Liver (tissue), 9 donors: ENCODE data around the gene PRKD1. TPM values are rescaled to one million over a fixed set of nuclear protein-coding genes. Genes with fewer than 3 reads are reported as not detected.

Experiments
- DNase-seq: peaks from one replicate; pipeline ENCODE4 v3.0.0-alpha.2; 2017; ENCODE audit warnings: low spot score
- H3K27ac ChIP-seq, 2 donors: one replicate each; pipeline ENCODE4 v1.7.0; 2013; ENCODE audit warnings: inconsistent platforms in 2 of 2, low read length in 2 of 2, control low read depth in 1 of 2, low read depth in 1 of 2, mild to moderate bottlenecking in 1 of 2
- H3K27me3 ChIP-seq, 4 donors: one replicate each; pipeline versions ENCODE4 v1.6.1 to v1.7.0; 2013; ENCODE audit warnings: low read length in 3 of 4, inconsistent platforms in 1 of 4, mild to moderate bottlenecking in 1 of 4, moderate library complexity in 1 of 4; ENCODE audit not compliant: control insufficient read depth in 4 of 4, insufficient read depth in 4 of 4
- H3K36me3 ChIP-seq, 4 donors: one replicate each; pipeline versions ENCODE4 v1.6.1 to v1.7.0; 2013; ENCODE audit warnings: low read length in 3 of 4, mild to moderate bottlenecking in 3 of 4, low read depth in 1 of 4, moderate library complexity in 1 of 4; ENCODE audit not compliant: control insufficient read depth in 4 of 4, insufficient read depth in 3 of 4
- H3K4me1 ChIP-seq, 4 donors: one replicate each; pipeline versions ENCODE4 v1.6.1 to v1.7.0; 2013; ENCODE audit warnings: low read length in 3 of 4, mild to moderate bottlenecking in 3 of 4, moderate library complexity in 1 of 4; ENCODE audit not compliant: control insufficient read depth in 4 of 4, insufficient read depth in 4 of 4
- H3K4me3 ChIP-seq, 3 donors: one replicate each; pipeline versions ENCODE4 v1.6.1 to v1.7.0; 2013; ENCODE audit warnings: low read length in 3 of 3, control low read depth in 1 of 3, low read depth in 1 of 3, mild to moderate bottlenecking in 1 of 3
- H3K9ac ChIP-seq, 2 donors: one replicate each; pipeline ENCODE4 v1.7.0; 2013; ENCODE audit warnings: low read length in 2 of 2, mild to moderate bottlenecking in 2 of 2, moderate library complexity in 2 of 2, control low read depth in 1 of 2, low read depth in 1 of 2
- H3K9me3 ChIP-seq, 4 donors: one replicate each; pipeline versions ENCODE4 v1.6.1 to v1.7.0; 2013; ENCODE audit warnings: low read length in 3 of 4; ENCODE audit not compliant: control insufficient read depth in 4 of 4
- EGR1 ChIP-seq, 2 donors: IDR thresholded peaks; 2 replicates each; pipeline ENCODE4 v1.6.1; 2016 to 2018; ENCODE audit warnings: antibody characterized with exemption in 2 of 2, low read depth in 2 of 2
- FOXA1 ChIP-seq: IDR thresholded peaks from 2 replicates; pipeline ENCODE4 v1.6.1; 2016; ENCODE audit warnings: antibody characterized with exemption
- FOXA2 ChIP-seq: IDR thresholded peaks from 2 replicates; pipeline ENCODE4 v1.6.1; 2016; ENCODE audit warnings: antibody characterized with exemption
- GABPA ChIP-seq, 2 donors: IDR thresholded peaks in 1 of 2; conservative IDR thresholded peaks in 1 of 2; 2 replicates each; pipeline ENCODE4 v1.6.1; 2016; ENCODE audit warnings: antibody characterized with exemption in 2 of 2, mild to moderate bottlenecking in 1 of 2, moderate library complexity in 1 of 2
- HNF4A ChIP-seq, 2 donors: conservative IDR thresholded peaks; 2 replicates each; pipeline ENCODE4 v1.6.1; 2016; ENCODE audit warnings: antibody characterized with exemption in 2 of 2, mild to moderate bottlenecking in 2 of 2
- HNF4G ChIP-seq: IDR thresholded peaks from 2 replicates; pipeline ENCODE4 v1.6.1; 2016; ENCODE audit warnings: antibody characterized with exemption
- JUND ChIP-seq, 2 donors: IDR thresholded peaks; 2 replicates each; pipeline ENCODE4 v1.6.1; 2016; ENCODE audit warnings: antibody characterized with exemption in 2 of 2
- NR2F2 ChIP-seq: IDR thresholded peaks from 2 replicates; pipeline ENCODE4 v1.6.1; 2016; ENCODE audit warnings: antibody characterized with exemption
- RAD21 ChIP-seq, 2 donors: IDR thresholded peaks; 2 replicates each; pipeline ENCODE4 v1.6.1; 2016; ENCODE audit warnings: antibody characterized with exemption in 2 of 2, mild to moderate bottlenecking in 2 of 2
- RXRA ChIP-seq, 2 donors: IDR thresholded peaks; 2 replicates each; pipeline ENCODE4 v1.6.1; 2017 to 2018; ENCODE audit warnings: antibody characterized with exemption in 2 of 2, mild to moderate bottlenecking in 1 of 2
- SP1 ChIP-seq: IDR thresholded peaks from 2 replicates; pipeline ENCODE4 v1.6.1; 2018; ENCODE audit warnings: antibody characterized with exemption, mild to moderate bottlenecking
- TAF1 ChIP-seq: conservative IDR thresholded peaks from 2 replicates; pipeline ENCODE4 v1.6.1; 2016; ENCODE audit warnings: antibody characterized with exemption, mild to moderate bottlenecking
- YY1 ChIP-seq: IDR thresholded peaks from 2 replicates; pipeline ENCODE4 v1.6.1; 2016; ENCODE audit warnings: antibody characterized with exemption, mild to moderate bottlenecking
- WGBS: extraction: QIAGEN DNeasy Blood & Tissue Kit; methylation state at CpG from one replicate; pipeline ENCODE4 v1.1.7; 2013; 5-methylcytosine and 5-hydroxymethylcytosine counted together
- polyA plus RNA-seq, 2 donors: library from polyadenylated mRNA; stranded (reverse) in 1 of 2; unstranded in 1 of 2; fragments of 200-250 nt in 1 of 2; fragments of >200 nt in 1 of 2; fragmentation: Nextera tagmentation in 1 of 2; extraction: Ambion mirVana in 1 of 2; gene quantifications; one replicate each; pipeline versions ENCODE4 v1.2.1 to v1.2.3, GENCODE V29; 2013 to 2015
- total RNA-seq, 2 donors: library from RNA; depleted of rRNA; stranded (reverse); fragments of >200 nt; gene quantifications; one replicate each; pipeline ENCODE4 v1.2.3, GENCODE V29; 2014
- TF ChIP-seq, protein P1 (sequence below): IDR thresholded peaks from 2 replicates; pipeline ENCODE4 v1.6.1; 2016; ENCODE audit warnings: antibody characterized with exemption
- TF ChIP-seq, protein P2 (sequence below): IDR thresholded peaks from 2 replicates; pipeline ENCODE4 v1.6.1; 2016; ENCODE audit warnings: antibody characterized with exemption
- TF ChIP-seq, protein P3 (sequence below): fragments of 150-350 bp; IDR thresholded peaks from 2 replicates; pipeline ENCODE4 v1.5.1; 2017; ENCODE audit warnings: improper control_type of control experiment, low read depth, low read length; ENCODE audit not compliant: missing input control
- TF ChIP-seq, protein P4 (sequence below): IDR thresholded peaks from 2 replicates; pipeline ENCODE4 v1.6.1; 2016; ENCODE audit warnings: antibody characterized with exemption
- TF ChIP-seq, protein P5 (sequence below): IDR thresholded peaks from 2 replicates; pipeline ENCODE4 v1.6.1; 2016; ENCODE audit warnings: antibody characterized with exemption, mild to moderate bottlenecking
- donor health status: healthy.
- donor health status: healthy.
- donor health status: healthy.
- donor health status: healthy.
- donor health status: healthy.

Gene PRKD1
- total and polyA plus RNA-seq, 4 donors, result 0.85 to 5.0 (median 0.99) TPM

DNA sequence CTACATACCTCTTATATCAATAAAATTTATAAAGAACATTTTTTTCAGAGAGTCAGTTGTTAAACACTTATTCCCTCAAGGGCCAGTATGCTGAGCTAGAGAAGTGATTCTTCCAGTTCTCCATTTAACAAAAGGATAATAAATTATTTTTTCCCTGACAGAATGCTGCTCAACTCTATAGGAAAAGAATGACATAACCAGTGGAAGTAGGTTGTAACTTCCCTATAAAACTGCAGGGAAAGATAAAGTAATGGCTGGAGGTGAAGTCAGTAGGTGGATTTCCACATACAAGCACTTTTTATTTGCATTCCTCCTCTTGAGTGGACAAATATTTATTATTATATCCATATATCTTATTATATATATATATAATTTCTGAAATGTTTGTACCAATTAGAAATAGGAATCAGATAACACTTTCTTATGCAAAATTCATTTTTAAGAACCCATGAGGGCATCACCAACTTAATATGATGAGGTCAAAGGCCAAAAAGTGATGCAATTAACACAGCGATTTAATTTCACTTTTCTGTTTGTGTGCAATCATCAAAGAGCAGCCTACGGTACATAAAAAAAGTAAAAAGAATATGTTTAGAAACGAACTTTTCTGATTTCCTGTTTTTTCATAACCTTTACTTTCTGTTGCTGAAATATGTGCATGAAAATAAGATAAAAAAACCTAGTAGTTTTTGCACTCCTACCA lies 175.3 kb downstream of the PRKD1 start:
- no peak for DNase-seq
- Histone ChIP-seq H3K36me3 (no peaks in the 10 kb centered on the region), H3K9me3 (no peaks in the 10 kb centered on the region), H3K4me3 (no peak overlapping the region), H3K4me1 (no peaks in the 10 kb centered on the region), H3K27me3 (no peaks in the 10 kb centered on the region), H3K9ac (no peak overlapping the region), H3K27ac (no peak overlapping the region)
- 42% methylated on average over 3 of the region's 3 CpGs for WGBS
- no peak for TF ChIP-seq HNF4A (conservative IDR thresholded peaks at IDR 0.05)
- TF ChIP-seq, protein P1, sequence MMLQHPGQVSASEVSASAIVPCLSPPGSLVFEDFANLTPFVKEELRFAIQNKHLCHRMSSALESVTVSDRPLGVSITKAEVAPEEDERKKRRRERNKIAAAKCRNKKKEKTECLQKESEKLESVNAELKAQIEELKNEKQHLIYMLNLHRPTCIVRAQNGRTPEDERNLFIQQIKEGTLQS, result no peak
- no peak for TF ChIP-seq FOXA1
- TF ChIP-seq, protein P2, sequence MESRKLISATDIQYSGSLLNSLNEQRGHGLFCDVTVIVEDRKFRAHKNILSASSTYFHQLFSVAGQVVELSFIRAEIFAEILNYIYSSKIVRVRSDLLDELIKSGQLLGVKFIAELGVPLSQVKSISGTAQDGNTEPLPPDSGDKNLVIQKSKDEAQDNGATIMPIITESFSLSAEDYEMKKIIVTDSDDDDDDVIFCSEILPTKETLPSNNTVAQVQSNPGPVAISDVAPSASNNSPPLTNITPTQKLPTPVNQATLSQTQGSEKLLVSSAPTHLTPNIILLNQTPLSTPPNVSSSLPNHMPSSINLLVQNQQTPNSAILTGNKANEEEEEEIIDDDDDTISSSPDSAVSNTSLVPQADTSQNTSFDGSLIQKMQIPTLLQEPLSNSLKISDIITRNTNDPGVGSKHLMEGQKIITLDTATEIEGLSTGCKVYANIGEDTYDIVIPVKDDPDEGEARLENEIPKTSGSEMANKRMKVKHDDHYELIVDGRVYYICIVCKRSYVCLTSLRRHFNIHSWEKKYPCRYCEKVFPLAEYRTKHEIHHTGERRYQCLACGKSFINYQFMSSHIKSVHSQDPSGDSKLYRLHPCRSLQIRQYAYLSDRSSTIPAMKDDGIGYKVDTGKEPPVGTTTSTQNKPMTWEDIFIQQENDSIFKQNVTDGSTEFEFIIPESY, result no peak
- no peak for TF ChIP-seq SP1
- TF ChIP-seq, protein P3, sequence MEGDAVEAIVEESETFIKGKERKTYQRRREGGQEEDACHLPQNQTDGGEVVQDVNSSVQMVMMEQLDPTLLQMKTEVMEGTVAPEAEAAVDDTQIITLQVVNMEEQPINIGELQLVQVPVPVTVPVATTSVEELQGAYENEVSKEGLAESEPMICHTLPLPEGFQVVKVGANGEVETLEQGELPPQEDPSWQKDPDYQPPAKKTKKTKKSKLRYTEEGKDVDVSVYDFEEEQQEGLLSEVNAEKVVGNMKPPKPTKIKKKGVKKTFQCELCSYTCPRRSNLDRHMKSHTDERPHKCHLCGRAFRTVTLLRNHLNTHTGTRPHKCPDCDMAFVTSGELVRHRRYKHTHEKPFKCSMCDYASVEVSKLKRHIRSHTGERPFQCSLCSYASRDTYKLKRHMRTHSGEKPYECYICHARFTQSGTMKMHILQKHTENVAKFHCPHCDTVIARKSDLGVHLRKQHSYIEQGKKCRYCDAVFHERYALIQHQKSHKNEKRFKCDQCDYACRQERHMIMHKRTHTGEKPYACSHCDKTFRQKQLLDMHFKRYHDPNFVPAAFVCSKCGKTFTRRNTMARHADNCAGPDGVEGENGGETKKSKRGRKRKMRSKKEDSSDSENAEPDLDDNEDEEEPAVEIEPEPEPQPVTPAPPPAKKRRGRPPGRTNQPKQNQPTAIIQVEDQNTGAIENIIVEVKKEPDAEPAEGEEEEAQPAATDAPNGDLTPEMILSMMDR, result no peak
- no peak for TF ChIP-seq RXRA (IDR thresholded peaks at IDR 0.05)
- TF ChIP-seq EGR1 (IDR thresholded peaks at IDR 0.05; ENCODE audit: low read depth in 2 of 2), result no peak
- TF ChIP-seq YY1, result no peak
- no peak for TF ChIP-seq RAD21 (IDR thresholded peaks at IDR 0.05)
- no peak for TF ChIP-seq HNF4G
- TF ChIP-seq TAF1, result no peak
- TF ChIP-seq, protein P4, sequence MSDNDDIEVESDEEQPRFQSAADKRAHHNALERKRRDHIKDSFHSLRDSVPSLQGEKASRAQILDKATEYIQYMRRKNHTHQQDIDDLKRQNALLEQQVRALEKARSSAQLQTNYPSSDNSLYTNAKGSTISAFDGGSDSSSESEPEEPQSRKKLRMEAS, result no peak
- no peak for TF ChIP-seq GABPA (IDR thresholded peaks at IDR 0.05 in 1 of 2, conservative IDR thresholded peaks at IDR 0.05 in 1 of 2)
- TF ChIP-seq, protein P5, sequence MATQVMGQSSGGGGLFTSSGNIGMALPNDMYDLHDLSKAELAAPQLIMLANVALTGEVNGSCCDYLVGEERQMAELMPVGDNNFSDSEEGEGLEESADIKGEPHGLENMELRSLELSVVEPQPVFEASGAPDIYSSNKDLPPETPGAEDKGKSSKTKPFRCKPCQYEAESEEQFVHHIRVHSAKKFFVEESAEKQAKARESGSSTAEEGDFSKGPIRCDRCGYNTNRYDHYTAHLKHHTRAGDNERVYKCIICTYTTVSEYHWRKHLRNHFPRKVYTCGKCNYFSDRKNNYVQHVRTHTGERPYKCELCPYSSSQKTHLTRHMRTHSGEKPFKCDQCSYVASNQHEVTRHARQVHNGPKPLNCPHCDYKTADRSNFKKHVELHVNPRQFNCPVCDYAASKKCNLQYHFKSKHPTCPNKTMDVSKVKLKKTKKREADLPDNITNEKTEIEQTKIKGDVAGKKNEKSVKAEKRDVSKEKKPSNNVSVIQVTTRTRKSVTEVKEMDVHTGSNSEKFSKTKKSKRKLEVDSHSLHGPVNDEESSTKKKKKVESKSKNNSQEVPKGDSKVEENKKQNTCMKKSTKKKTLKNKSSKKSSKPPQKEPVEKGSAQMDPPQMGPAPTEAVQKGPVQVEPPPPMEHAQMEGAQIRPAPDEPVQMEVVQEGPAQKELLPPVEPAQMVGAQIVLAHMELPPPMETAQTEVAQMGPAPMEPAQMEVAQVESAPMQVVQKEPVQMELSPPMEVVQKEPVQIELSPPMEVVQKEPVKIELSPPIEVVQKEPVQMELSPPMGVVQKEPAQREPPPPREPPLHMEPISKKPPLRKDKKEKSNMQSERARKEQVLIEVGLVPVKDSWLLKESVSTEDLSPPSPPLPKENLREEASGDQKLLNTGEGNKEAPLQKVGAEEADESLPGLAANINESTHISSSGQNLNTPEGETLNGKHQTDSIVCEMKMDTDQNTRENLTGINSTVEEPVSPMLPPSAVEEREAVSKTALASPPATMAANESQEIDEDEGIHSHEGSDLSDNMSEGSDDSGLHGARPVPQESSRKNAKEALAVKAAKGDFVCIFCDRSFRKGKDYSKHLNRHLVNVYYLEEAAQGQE, result no peak
- no peak for TF ChIP-seq JUND (IDR thresholded peaks at IDR 0.05)
- TF ChIP-seq NR2F2, result no peak
- no peak for TF ChIP-seq FOXA2
